Vagina (tissue), 2 donors: ENCODE results near the gene ARPP21. TPM values are rescaled to one million over a fixed set of nuclear protein-coding genes. Genes with fewer than 3 reads are reported as not detected.

Experiments used
- DNase-seq, 2 donors: peaks; one replicate each; pipeline ENCODE4 v3.0.0-alpha.2; 2017; ENCODE audit errors: extremely low spot score in 2 of 2
- H3K27ac ChIP-seq: fragments of 200-600 bp; sonication (generic); one replicate; pipeline ENCODE4 v1.5.1; 2019
- H3K27me3 ChIP-seq: fragments of 200-600 bp; sonication (generic); one replicate; pipeline ENCODE4 v1.5.1; 2019
- H3K36me3 ChIP-seq, 2 donors: fragments of 200-600 bp; sonication (generic); one replicate each; pipeline ENCODE4 v1.5.1; 2017 to 2019
- H3K4me1 ChIP-seq: fragments of 200-600 bp; sonication (generic); one replicate; pipeline ENCODE4 v1.5.1; 2019
- H3K4me3 ChIP-seq, 2 donors: fragments of 200-600 bp; sonication (generic); 1 replicate in 1 of 2; 2 replicates in 1 of 2; pipeline ENCODE4 v1.5.1; 2016 to 2019
- H3K9me3 ChIP-seq: fragments of 200-600 bp; sonication (generic); one replicate; pipeline ENCODE4 v1.5.1; 2019
- POLR2A ChIP-seq, 2 donors: fragments of 450-650 bp; IDR thresholded peaks; one replicate each; pipeline ENCODE4 v1.6.1; 2017; ENCODE audit warnings: antibody characterized with exemption in 2 of 2, mild to moderate bottlenecking in 2 of 2, moderate library complexity in 2 of 2
- POLR2AphosphoS5 ChIP-seq, 2 donors: sonication (generic); formaldehyde crosslinking; IDR thresholded peaks; one replicate each; pipeline ENCODE4 v1.9.0; 2017; ENCODE audit warnings: antibody characterized with exemption in 2 of 2, mild to moderate bottlenecking in 2 of 2, low read depth in 1 of 2; ENCODE audit not compliant: insufficient read depth in 1 of 2
- intact Hi-C: fragments of 100-400 bp; cut with DNase I; formaldehyde crosslinking; loops from one replicate; pipeline ENCODE4 v1.15.1; 2023
- total RNA-seq: library from RNA; depleted of rRNA; stranded (reverse); fragments of >200 nt; gene quantifications from one replicate; pipeline ENCODE4 v1.2.3, GENCODE V29; 2016
- TF ChIP-seq, protein P1 (sequence below), 3 experiments: fragments of 450-650 bp in 2 of 3; fragments of 200-600 bp in 1 of 3; sonication (generic) in 1 of 3; IDR thresholded peaks; one replicate each; pipeline ENCODE4 v1.5.1; 2017 to 2019; ENCODE audit warnings: antibody characterized with exemption in 3 of 3, mild to moderate bottlenecking in 2 of 3, moderate library complexity in 2 of 3

The ARPP21 gene
- total RNA-seq, 1 donor from 2014 or later = not detected

- H3K4me3 ChIP-seq = no peak overlapping the region
- no peaks in the 10 kb centered on the region for H3K4me1 ChIP-seq
- TF ChIP-seq, protein P1, sequence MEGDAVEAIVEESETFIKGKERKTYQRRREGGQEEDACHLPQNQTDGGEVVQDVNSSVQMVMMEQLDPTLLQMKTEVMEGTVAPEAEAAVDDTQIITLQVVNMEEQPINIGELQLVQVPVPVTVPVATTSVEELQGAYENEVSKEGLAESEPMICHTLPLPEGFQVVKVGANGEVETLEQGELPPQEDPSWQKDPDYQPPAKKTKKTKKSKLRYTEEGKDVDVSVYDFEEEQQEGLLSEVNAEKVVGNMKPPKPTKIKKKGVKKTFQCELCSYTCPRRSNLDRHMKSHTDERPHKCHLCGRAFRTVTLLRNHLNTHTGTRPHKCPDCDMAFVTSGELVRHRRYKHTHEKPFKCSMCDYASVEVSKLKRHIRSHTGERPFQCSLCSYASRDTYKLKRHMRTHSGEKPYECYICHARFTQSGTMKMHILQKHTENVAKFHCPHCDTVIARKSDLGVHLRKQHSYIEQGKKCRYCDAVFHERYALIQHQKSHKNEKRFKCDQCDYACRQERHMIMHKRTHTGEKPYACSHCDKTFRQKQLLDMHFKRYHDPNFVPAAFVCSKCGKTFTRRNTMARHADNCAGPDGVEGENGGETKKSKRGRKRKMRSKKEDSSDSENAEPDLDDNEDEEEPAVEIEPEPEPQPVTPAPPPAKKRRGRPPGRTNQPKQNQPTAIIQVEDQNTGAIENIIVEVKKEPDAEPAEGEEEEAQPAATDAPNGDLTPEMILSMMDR (IDR thresholded peaks at IDR 0.05) = no peak
- TF ChIP-seq POLR2A (IDR thresholded peaks at IDR 0.05) = no peak
- no peak for TF ChIP-seq POLR2AphosphoS5 (IDR thresholded peaks at IDR 0.05; ENCODE audit: insufficient read depth in 1 of 2, low read depth in 1 of 2)
- no peak for DNase-seq
- H3K27me3 ChIP-seq = no peaks in the 10 kb centered on the region
- H3K9me3 ChIP-seq = no peaks in the 10 kb centered on the region
- intact Hi-C loops = no loop called here
- no peaks in the 10 kb centered on the region for H3K36me3 ChIP-seq
- no peak overlapping the region for H3K27ac ChIP-seq
These were observed 84.3 kb downstream of the ARPP21 start for GRCh38 chr3:35723480-35724097.

- Histone ChIP-seq H3K27me3 (no peaks in the 10 kb centered on the region), H3K4me3 (no peak overlapping the region), H3K4me1 (no peaks in the 10 kb centered on the region), H3K9me3 (no peaks in the 10 kb centered on the region), H3K36me3 (no peaks in the 10 kb centered on the region), H3K27ac (no peak overlapping the region)
- TF ChIP-seq, protein P1 (IDR thresholded peaks at IDR 0.05) = no peak
- no peak for TF ChIP-seq POLR2A (IDR thresholded peaks at IDR 0.05)
- no peak for TF ChIP-seq POLR2AphosphoS5 (IDR thresholded peaks at IDR 0.05; ENCODE audit: insufficient read depth in 1 of 2, low read depth in 1 of 2)
- intact Hi-C loops = no loop called here
- DNase-seq = no peak
These were observed 84.8 kb downstream of the ARPP21 start for GRCh38 chr3:35724106-35724505.

DNA sequence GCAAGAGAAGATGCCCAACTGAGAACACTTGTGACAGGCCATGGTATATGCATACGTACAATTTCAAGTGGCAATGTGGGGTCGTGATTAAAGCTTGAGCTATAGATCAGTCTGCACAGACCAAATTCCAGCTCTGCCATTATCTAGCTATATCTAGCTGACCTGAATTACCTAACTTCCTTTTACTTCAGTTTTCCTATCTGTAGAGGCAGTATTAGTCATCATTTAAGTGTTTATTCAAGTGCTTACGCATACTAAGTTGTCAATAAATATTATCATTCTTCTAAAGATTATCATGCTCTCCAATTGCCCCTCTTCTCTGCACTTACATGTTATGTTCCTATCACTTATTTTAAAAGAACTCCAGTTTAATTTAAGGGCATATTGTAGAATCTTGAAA is 87.9 kb downstream of the ARPP21 start:
- no peaks in the 10 kb centered on the region for H3K36me3 ChIP-seq
- intact Hi-C loops = no loop called here
- DNase-seq = no peak
- no peaks in the 10 kb centered on the region for H3K4me1 ChIP-seq
- no peaks in the 10 kb centered on the region for H3K9me3 ChIP-seq
- no peak overlapping the region for H3K4me3 ChIP-seq
- TF ChIP-seq POLR2A (IDR thresholded peaks at IDR 0.05) = no peak
- TF ChIP-seq, protein P1 (IDR thresholded peaks at IDR 0.05) = no peak
- no peak for TF ChIP-seq POLR2AphosphoS5 (IDR thresholded peaks at IDR 0.05; ENCODE audit: insufficient read depth in 1 of 2, low read depth in 1 of 2)
- no peak overlapping the region for H3K27ac ChIP-seq
- H3K27me3 ChIP-seq = no peaks in the 10 kb centered on the region

- intact Hi-C loops = no loop called here
- no peaks in the 10 kb centered on the region for H3K9me3 ChIP-seq
- no peak for DNase-seq
- no peaks in the 10 kb centered on the region for H3K36me3 ChIP-seq
- no peak overlapping the region for H3K27ac ChIP-seq
- TF ChIP-seq POLR2AphosphoS5 (IDR thresholded peaks at IDR 0.05; ENCODE audit: insufficient read depth in 1 of 2, low read depth in 1 of 2) = no peak
- no peak for TF ChIP-seq POLR2A (IDR thresholded peaks at IDR 0.05)
- TF ChIP-seq, protein P1 (IDR thresholded peaks at IDR 0.05) = no peak
- no peaks in the 10 kb centered on the region for H3K4me1 ChIP-seq
- H3K4me3 ChIP-seq = no peak overlapping the region
- no peaks in the 10 kb centered on the region for H3K27me3 ChIP-seq
These were observed 94.0 kb downstream of the ARPP21 start for GRCh38 chr3:35733341-35733740.

DNA sequence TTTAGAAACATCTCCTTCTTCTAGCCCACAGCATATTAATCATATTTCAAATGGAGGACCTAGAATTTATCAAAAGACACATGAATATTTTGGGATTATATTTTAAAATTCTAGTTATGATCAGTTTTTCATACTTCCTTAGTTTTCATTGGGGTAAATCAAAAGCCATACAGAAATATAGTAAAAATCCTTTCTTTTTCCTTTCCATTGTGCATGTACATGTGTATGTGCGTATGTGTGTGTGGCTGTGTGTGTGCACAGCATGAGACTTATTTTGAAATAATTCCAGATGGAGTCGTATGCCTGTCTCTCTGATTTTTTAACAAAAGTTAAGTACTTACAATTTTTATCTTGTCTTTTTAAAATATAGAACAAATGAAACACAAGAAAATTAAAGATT is 94.5 kb downstream of the ARPP21 start:
- no peaks in the 10 kb centered on the region for H3K36me3 ChIP-seq
- H3K4me3 ChIP-seq = no peak overlapping the region
- no peaks in the 10 kb centered on the region for H3K9me3 ChIP-seq
- no peak for DNase-seq
- TF ChIP-seq POLR2AphosphoS5 (IDR thresholded peaks at IDR 0.05; ENCODE audit: insufficient read depth in 1 of 2, low read depth in 1 of 2) (no peak), POLR2A (IDR thresholded peaks at IDR 0.05) (no peak)
- TF ChIP-seq, protein P1 (IDR thresholded peaks at IDR 0.05) = no peak
- H3K27ac ChIP-seq = no peak overlapping the region
- intact Hi-C loops = no loop called here
- H3K4me1 ChIP-seq = no peaks in the 10 kb centered on the region
- no peaks in the 10 kb centered on the region for H3K27me3 ChIP-seq
